CD14-positive monocyte (primary cell): ENCODE measurements around the gene CNFN. TPM values are rescaled to one million over a fixed set of nuclear protein-coding genes. Genes with fewer than 3 reads are reported as not detected.

Experiments used
- DNase-seq, 3 donors: peaks; one replicate each; pipeline ENCODE4 v3.0.0-alpha.2; 2011 to 2022
- H2AFZ ChIP-seq: 2 replicates; pipeline ENCODE4 v1.6.0; 2012; ENCODE audit warnings: mild to moderate bottlenecking, low read depth, low read length, inconsistent platforms; ENCODE audit not compliant: insufficient read depth, poor library complexity, severe bottlenecking
- H3K27ac ChIP-seq, 2 donors: 1 replicate in 1 of 2; 2 replicates in 1 of 2; pipeline ENCODE4 v1.5.1; 2012 to 2013; ENCODE audit warnings: low read length in 2 of 2, control low read depth in 1 of 2, inconsistent platforms in 1 of 2, low read depth in 1 of 2, mild to moderate bottlenecking in 1 of 2
- H3K27me3 ChIP-seq, 2 donors: one replicate each; pipeline versions ENCODE4 v1.6.0 to v1.6.1; 2011 to 2013; ENCODE audit warnings: low read length in 2 of 2; ENCODE audit not compliant: control insufficient read depth in 2 of 2, insufficient read depth in 2 of 2
- H3K36me3 ChIP-seq, 2 donors: replicated peaks in 1 of 2; 1 replicate in 1 of 2; 2 replicates in 1 of 2; pipeline versions ENCODE4 v1.5.1 to v1.6.1; 2012 to 2013; ENCODE audit warnings: low read length in 2 of 2, control low read depth in 1 of 2, inconsistent platforms in 1 of 2, mild to moderate bottlenecking in 1 of 2; ENCODE audit not compliant: insufficient read depth in 2 of 2, control insufficient read depth in 1 of 2
- H3K4me1 ChIP-seq, 2 donors: 1 replicate in 1 of 2; 2 replicates in 1 of 2; pipeline versions ENCODE4 v1.5.1 to v1.6.1; 2012 to 2013; ENCODE audit warnings: low read length in 2 of 2, control low read depth in 1 of 2, inconsistent platforms in 1 of 2, mild to moderate bottlenecking in 1 of 2, moderate library complexity in 1 of 2; ENCODE audit not compliant: insufficient read depth in 2 of 2, control insufficient read depth in 1 of 2
- H3K4me2 ChIP-seq: replicated peaks from 2 replicates; pipeline ENCODE3; 2012; ENCODE audit warnings: low read length, moderate library complexity, mild to moderate bottlenecking; ENCODE audit not compliant: poor library complexity, severe bottlenecking; ENCODE audit errors: extremely low read depth
- H3K4me3 ChIP-seq, 3 experiments: fragments of 200-600 bp in 1 of 3; sonication (generic) in 1 of 3; replicated peaks in 1 of 3; 1 replicate in 2 of 3; 2 replicates in 1 of 3; pipeline ENCODE4 v1.5.1; 2011 to 2013; ENCODE audit warnings: low read length in 3 of 3, mild to moderate bottlenecking in 3 of 3, control low read depth in 2 of 3, low read depth in 2 of 3, inconsistent platforms in 1 of 3, moderate library complexity in 1 of 3
- H3K79me2 ChIP-seq: 2 replicates; pipeline ENCODE4 v1.6.0; 2012; ENCODE audit warnings: mild to moderate bottlenecking, control low read depth, inconsistent platforms, low read length, moderate library complexity; ENCODE audit not compliant: insufficient read depth
- H3K9ac ChIP-seq: 2 replicates; pipeline ENCODE4 v1.6.0; 2017; ENCODE audit warnings: low read length, mild to moderate bottlenecking; ENCODE audit not compliant: insufficient read depth, poor library complexity, severe bottlenecking
- H3K9me3 ChIP-seq, 2 donors: replicated peaks in 1 of 2; 1 replicate in 1 of 2; 2 replicates in 1 of 2; pipeline versions ENCODE4 v1.5.1 to v1.6.1; 2012 to 2013; ENCODE audit warnings: low read length in 2 of 2, control low read depth in 1 of 2; ENCODE audit not compliant: control insufficient read depth in 1 of 2, insufficient read depth in 1 of 2
- H4K20me1 ChIP-seq: 2 replicates; pipeline ENCODE4 v1.6.0; 2012; ENCODE audit warnings: mild to moderate bottlenecking, low read length, control low read depth, moderate library complexity; ENCODE audit not compliant: insufficient read depth
- H3K27ac Mint-ChIP-seq, 7 donors: one replicate each; pipeline ENCODE4 v1.8.0; 2020; ENCODE audit warnings: mild to moderate bottlenecking in 7 of 7, mixed read lengths in 7 of 7, moderate library complexity in 6 of 7, inconsistent platforms in 2 of 7
- H3K27me3 Mint-ChIP-seq, 3 donors: one replicate each; pipeline ENCODE4 v1.8.0; 2021 to 2022; ENCODE audit warnings: low read depth in 3 of 3, mild to moderate bottlenecking in 3 of 3, mixed read lengths in 3 of 3, moderate library complexity in 3 of 3, inconsistent platforms in 1 of 3
- H3K36me3 Mint-ChIP-seq, 2 donors: one replicate each; pipeline ENCODE4 v1.8.0; 2020; ENCODE audit warnings: mixed read lengths in 2 of 2, inconsistent platforms in 1 of 2, mild to moderate bottlenecking in 1 of 2
- H3K4me1 Mint-ChIP-seq: one replicate; pipeline ENCODE4 v1.8.0; 2020; ENCODE audit warnings: mild to moderate bottlenecking, mixed read lengths
- H3K4me3 Mint-ChIP-seq, 2 donors: one replicate each; pipeline ENCODE4 v1.8.0; 2020; ENCODE audit warnings: mild to moderate bottlenecking in 2 of 2, mixed read lengths in 2 of 2, moderate library complexity in 1 of 2
- H3K9me3 Mint-ChIP-seq, 7 donors: one replicate each; pipeline ENCODE4 v1.8.0; 2020 to 2022; ENCODE audit warnings: mixed read lengths in 7 of 7, mild to moderate bottlenecking in 6 of 7, moderate library complexity in 6 of 7, inconsistent platforms in 2 of 7
- CTCF ChIP-seq: fragments of 200-600 bp; IDR thresholded peaks from one replicate; pipeline ENCODE4 v1.8.0; 2022; ENCODE audit warnings: antibody characterized with exemption, mild to moderate bottlenecking
- WGBS: methylation state at CpG from one replicate; pipeline ENCODE4 v1.1.5; 2013; ENCODE audit warnings: missing lambda C conversion rate; ENCODE audit not compliant: insufficient coverage; 5-methylcytosine and 5-hydroxymethylcytosine counted together
- intact Hi-C, 2 donors: fragments of 100-400 bp; cut with micrococcal nuclease; formaldehyde crosslinking; loops; one replicate each; pipeline versions ENCODE4 v1.15.0 to v1.15.1; 2023
- polyA plus RNA-seq, 3 donors: library from polyadenylated mRNA; depleted of rRNA in 1 of 3; unstranded in 2 of 3; stranded (reverse) in 1 of 3; fragments of 300-500 nt in 2 of 3; fragments of >200 nt in 1 of 3; fragmentation: Illumina TruSeq in 2 of 3; gene quantifications; 1 replicate in 2 of 3; 2 replicates in 1 of 3; pipeline ENCODE4 v1.2.3, GENCODE V29; 2012 to 2021

CNFN gene
- polyA plus RNA-seq, 3 donors, result 0.64 to 6.4 (median 3.4) TPM

- Mint-ChIP-seq H3K27me3 (peaks cover 0 to under 1% (median 0%) of the 10 kb centered on the region in 3 donors), H3K4me3 (peak overlapping the region; percentile 66 to 87), H3K9me3 (peaks cover 0 to 4% (median 0%) of the 10 kb centered on the region in 7 donors), H3K36me3 (peaks cover 5 to 6% of the 10 kb centered on the region in 2 donors), H3K27ac (peak overlapping the region in 4 of 7 donors; percentile 15 to 74 (median 58)), H3K4me1 (peaks cover 13% of the 10 kb centered on the region)
- peaks cover 12 to 13% of the 10 kb centered on the region in 2 donors for H3K4me1 ChIP-seq
- intact Hi-C loops, result no loop called here
- H3K27ac ChIP-seq, result peak overlapping the region in 1 of 2 donors; percentile 37
- 75% methylated on average over 9 of the region's 9 CpGs for WGBS
- H2AFZ ChIP-seq, result peak overlapping the region; percentile 75
- no peaks in the 10 kb centered on the region for H4K20me1 ChIP-seq
- H3K36me3 ChIP-seq, result no peaks in the 10 kb centered on the region
- H3K9me3 ChIP-seq, result no peaks in the 10 kb centered on the region
- H3K4me3 ChIP-seq, result peak overlapping the region in 2 of 3 experiments; percentile 9 to 64
- no peaks in the 10 kb centered on the region for H3K79me2 ChIP-seq
- DNase-seq, result no peak
- TF ChIP-seq CTCF, result no peak
- peak overlapping the region; percentile 42 for H3K9ac ChIP-seq
- no peaks in the 10 kb centered on the region for H3K27me3 ChIP-seq
- H3K4me2 ChIP-seq, result peak overlapping the region; percentile 51
These were observed 20.0 kb downstream of the CNFN start for GRCh38 chr19:42370068-42370520.

GRCh38 chr19:42369433-42370067 lies 20.5 kb downstream of the CNFN start:
- no peak for TF ChIP-seq CTCF
- DNase-seq, result no peak
- Histone ChIP-seq H3K27ac (no peak overlapping the region), H2AFZ (no peak overlapping the region), H3K9me3 (peaks cover 0 to under 1% of the 10 kb centered on the region in 2 donors), H4K20me1 (no peaks in the 10 kb centered on the region), H3K27me3 (no peaks in the 10 kb centered on the region), H3K4me2 (peak overlapping the region; percentile 51), H3K9ac (no peak overlapping the region), H3K4me1 (peaks cover 13% of the 10 kb centered on the region in 2 donors), H3K36me3 (no peaks in the 10 kb centered on the region), H3K79me2 (no peaks in the 10 kb centered on the region), H3K4me3 (no peak overlapping the region)
- H3K27ac Mint-ChIP-seq, result no peak overlapping the region
- H3K9me3 Mint-ChIP-seq, result peaks cover 0 to 5% (median under 1%) of the 10 kb centered on the region in 7 donors
- intact Hi-C loops, result no loop called here
- H3K4me3 Mint-ChIP-seq, result no peak overlapping the region
- H3K4me1 Mint-ChIP-seq, result peaks cover 13% of the 10 kb centered on the region
- peaks cover 4 to 6% of the 10 kb centered on the region in 2 donors for H3K36me3 Mint-ChIP-seq
- H3K27me3 Mint-ChIP-seq, result no peaks in the 10 kb centered on the region
- WGBS, result over 99% methylated on average over 26 of the region's 27 CpGs
